ENCODE data around the gene BRIP1.
"Not testable (repeated sequence)": the region's sequence is repeated elsewhere in the genome, so short reads cannot be mapped to it uniquely, and the experiment has no call there.

Gene BRIP1

GRCh38 chr17:61862105-61862574 is 1.2 kb downstream of the BRIP1 start:
- no peak for DNase-seq

- DNase-seq, result not testable (repeated sequence)
Measured at GRCh38 chr17:61860397-61860796, 2.9 kb downstream of the BRIP1 start.

DNA sequence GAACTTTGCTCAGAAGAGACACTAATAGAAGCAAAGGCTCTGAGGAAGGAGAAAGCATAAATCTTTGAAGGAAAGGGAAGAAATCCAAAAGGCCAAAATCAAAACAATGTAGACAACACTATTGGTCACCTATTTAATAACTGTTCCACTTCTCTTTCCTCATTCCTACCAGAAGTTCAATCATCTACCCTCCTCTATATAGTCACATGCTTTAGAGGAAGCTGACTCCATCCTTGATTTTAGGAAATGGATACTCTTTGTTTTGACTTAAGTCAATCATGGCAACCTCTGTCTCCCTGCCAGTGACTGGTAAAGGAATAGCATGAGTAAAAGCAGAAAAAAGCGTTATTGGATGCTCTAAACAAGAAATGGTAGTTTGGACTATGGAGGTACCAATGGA is 7.3 kb downstream of the BRIP1 start:
- no peak for DNase-seq

GRCh38 chr17:61852857-61853256 is 10.5 kb downstream of the BRIP1 start:
- DNase-seq, result no peak

DNA sequence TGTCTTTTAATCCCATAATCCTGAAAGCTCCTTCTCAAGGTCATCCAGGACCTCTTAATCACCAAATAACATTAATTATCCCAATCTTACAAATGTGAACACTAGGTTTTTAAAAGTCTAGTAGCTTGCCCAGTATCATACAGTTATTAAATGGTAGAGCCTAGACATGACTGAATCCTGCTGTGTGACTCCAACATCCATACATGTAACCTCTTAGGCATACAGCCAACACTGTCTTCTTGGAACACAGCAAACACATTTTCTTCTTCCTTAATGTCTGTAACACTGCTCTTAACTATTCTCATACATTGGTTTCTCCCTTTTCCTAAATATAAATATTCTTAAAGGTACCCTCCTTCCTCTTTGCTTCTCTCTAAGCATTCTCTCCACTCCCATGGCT is 13.7 kb downstream of the BRIP1 start:
- no peak for DNase-seq

DNA sequence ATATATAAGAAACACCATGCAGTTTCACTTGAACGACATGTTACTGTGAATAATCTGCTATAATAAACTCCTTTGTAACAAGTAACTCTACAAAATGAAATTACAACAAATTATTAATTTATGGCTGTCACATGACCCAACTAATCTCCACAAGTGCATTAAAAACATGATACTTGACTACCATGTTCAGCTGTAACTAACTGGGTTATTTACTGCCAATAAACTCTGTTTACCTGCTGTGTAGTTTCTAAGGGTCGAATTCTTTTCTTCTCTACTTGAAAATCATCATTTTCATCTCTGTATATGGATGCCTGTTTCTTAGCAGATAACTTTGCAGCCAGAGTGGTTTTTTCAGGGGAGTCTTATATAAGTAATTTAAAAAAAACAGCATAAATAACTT is 14.4 kb downstream of the BRIP1 start:
- no peak for DNase-seq

DNA sequence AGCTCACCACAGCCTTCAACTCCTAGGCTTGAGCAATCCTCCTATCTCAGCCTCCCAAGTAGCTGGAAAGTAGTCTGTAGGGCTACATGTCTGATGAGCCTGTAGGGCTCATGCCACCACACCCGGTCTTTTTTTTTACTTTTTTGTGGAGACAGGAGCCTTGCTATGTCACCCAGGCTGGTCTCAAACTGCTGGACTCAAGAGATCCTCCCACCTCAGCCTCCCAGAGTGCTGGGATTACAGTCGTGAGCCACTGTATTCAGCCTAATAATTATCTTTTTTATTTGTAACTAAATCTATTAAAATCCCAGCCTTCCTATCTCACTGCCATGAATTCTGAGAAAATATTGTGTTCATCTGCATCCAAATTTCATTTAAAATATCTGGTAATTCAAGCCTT is 15.1 kb downstream of the BRIP1 start:
- DNase-seq, result no peak

- no peak for DNase-seq
Measured at GRCh38 chr17:61847659-61848058, 15.7 kb downstream of the BRIP1 start.

GRCh38 chr17:61846761-61847375 is 16.5 kb downstream of the BRIP1 start:
- no peak for DNase-seq

DNA sequence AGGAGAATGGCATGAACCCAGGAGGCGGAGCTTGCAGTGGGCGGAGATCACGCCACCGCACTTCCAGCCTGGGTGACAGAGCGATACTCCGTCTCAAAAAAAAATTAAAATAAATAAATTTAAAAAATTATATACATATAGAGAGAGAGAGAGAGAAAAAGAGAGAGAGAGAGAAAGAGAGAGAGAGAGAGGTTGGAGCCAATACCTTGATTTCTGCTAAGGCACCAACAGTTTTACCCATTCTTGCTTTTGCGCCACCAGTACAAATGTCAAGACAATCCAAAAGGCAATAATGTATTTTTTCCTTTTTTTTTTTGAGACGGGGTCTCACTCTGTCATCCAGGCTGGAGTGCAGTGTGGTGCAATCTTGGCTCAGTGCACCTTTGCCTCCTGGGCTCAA is 17.2 kb downstream of the BRIP1 start:
- no peak for DNase-seq

DNA sequence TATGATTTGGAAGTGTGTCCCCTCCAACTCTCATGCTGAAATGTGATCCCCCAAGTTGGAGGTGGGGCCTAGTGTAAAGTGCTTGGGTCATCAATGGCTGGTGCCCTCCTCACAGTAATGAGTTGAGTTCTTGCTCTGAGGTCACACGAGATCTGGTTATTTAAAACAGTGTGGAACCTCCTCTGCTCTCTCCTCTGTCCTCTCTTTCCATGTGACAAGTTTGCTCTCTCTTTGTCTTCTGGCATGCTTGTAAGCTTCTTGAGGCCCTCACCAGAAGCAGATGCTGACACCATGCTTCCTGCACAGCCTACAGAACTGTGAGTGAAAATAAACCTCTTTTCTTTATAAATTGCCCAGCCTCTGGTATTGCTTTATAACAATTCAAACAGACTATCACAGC is 19.9 kb downstream of the BRIP1 start:
- DNase-seq, result no peak

- DNase-seq, result no peak
Measured at GRCh38 chr17:61842899-61843298, 20.4 kb downstream of the BRIP1 start.

GRCh38 chr17:61839300-61839786 is 24.0 kb downstream of the BRIP1 start:
- DNase-seq, result no peak

GRCh38 chr17:61837175-61838051 is 25.9 kb downstream of the BRIP1 start:
- DNase-seq, result no peak

GRCh38 chr17:61836266-61837174 is 26.8 kb downstream of the BRIP1 start:
- no peak for DNase-seq

DNA sequence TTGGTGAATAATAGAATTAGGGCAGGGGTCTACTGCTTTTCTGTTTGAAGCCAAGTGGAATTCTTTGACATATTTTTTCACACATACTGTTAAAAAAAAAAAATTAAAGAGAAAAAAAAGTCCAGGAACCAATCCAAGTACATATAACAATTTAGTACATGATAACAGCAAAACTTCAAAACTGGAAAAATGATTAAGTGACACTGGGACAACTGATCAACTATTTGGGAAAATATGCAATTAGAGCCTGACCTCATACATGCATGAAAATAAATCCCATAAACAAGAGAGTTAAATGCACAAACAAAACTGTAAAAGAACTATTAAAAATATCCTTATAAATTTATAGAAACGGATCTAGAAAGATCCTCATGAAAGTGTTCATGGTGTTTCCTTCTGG is 27.7 kb downstream of the BRIP1 start:
- DNase-seq, result no peak

- DNase-seq, result no peak
Measured at GRCh38 chr17:61834610-61835009, 28.7 kb downstream of the BRIP1 start.

DNA sequence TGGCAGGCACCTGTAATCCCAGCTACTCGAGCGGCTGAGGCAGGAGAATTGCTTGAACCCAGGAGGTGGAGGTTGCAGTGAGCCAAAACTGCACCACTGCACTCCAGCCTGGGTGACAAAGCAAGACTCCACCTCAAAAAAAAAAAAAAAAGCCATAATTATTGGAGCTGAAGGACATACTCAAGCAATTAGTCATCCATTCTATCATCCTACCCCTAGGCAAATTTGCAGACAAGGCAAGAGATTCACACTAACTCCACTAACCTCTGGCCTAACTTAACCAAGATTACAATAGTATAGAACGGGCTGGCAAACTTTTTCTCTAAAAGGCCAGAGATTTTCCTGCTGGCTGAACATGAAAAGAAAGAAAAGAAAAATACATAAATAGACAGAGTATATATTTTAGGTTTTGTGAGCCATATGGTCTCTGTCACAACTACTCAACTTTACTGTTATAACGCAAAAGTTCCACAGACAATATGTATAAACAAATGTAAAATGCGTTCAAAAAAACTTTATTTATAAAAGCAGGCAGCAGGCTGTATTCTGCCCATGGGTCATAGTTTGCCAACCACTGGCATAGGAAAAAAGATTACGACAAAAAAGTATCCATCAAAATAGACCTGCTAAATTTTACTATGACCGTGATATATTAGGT is 29.7 kb downstream of the BRIP1 start:
- no peak for DNase-seq

- no peak for DNase-seq
Measured at GRCh38 chr17:61832463-61832862, 30.9 kb downstream of the BRIP1 start.

DNA sequence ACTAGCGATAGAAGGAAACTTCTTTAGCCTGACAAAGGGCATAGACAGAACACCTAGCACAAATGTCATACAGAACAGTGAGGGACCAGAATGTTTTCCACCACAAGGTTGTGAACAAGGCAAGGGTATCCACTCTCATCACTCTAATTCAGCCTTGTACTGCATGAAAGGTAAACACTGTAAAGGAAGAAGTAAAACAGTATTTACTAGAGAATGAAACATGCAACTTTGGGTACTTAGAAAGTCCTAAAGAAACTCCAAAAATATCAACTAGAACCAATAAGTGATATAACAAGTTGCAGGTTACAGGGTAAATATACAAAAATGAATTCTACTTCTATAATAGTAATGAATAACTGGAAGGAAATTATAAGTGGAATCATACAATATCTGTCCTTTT is 32.2 kb downstream of the BRIP1 start:
- DNase-seq, result no peak

DNA sequence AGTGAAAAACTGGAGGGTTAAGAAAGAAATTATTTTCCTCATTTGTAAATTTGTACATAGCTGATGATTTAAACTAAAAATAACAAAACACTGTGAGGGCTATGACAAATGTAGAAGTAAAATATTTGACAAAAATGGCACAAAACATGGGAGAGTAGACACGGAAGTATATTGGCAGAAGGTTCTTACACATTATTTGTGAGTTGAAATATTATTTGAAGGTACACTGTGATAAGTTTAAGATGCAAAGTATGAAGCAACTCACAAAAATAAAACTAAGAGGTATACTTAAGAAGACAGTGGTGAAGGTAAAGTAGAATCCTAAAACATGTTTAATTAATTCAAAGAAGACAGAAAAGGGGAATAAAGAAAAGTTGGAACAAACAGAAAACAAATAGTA is 34.6 kb downstream of the BRIP1 start:
- DNase-seq, result no peak

DNA sequence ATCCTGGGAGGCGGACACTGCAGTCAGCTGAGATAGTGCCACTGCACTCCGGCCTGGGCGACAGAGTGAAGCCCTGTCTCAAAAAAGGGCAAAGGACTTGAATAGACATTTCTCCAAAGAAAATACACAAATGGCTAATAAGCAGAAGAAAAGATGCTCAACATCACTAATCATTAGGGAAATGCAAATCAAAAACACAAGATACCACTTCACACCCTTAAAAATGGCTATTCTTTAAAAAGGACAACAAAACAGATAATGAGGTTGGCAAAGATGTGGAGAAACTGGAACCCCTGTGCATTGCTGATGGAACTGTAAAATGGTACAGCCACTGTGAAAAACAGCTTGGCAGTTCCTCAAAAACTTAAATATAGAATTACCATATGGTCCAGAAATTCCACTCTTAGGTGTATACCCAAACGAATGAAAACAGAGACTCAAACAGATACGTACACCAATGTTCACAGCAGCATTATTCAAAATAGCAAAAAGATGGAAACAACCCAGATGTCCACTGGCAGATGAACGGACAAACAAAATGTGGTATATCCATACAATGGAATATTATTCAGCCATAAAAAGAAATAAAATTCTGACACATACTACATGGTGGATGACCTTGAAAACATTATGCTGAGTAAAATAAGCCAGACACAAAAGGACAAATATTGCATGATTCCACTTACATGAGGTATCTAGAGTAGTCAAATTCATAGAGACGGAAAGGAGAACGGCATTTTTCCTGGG is 35.5 kb downstream of the BRIP1 start:
- DNase-seq, result no peak
